Measurements from ENCODE around the gene DNAH10.

DNAH10 gene

GRCh38 chr12:123912415-123913380 is 150.6 kb downstream of the DNAH10 start:
- no peak for DNase-seq

GRCh38 chr12:123914726-123915333 is 152.7 kb downstream of the DNAH10 start:
- DNase-seq = no peak

- DNase-seq = peak; percentile 29
These were observed 154.6 kb downstream of the DNAH10 start for GRCh38 chr12:123916729-123917128.

DNA sequence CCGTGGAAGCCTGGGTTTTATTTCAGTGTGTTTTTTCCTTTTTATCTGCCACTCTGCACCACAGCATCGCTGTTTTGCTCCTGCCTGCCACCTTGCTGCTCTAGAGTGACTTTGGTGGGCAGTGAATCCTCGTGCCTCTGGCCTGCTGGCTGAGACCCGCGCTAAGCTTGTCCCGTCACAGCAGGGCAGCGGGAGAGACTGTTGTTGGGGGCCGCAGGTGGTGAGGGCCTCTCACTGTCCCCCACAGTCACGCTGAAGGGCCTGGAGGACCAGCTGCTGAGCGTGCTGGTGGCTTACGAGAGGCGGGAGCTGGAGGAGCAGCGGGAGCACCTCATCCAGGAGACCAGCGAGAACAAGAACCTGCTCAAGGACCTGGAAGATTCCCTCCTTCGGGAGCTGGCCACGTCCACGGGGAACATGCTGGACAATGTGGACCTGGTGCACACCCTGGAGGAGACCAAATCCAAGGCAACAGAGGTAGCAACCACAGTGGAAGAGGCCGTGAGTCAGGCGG is 155.3 kb downstream of the DNAH10 start:
- DNase-seq = no peak

DNA sequence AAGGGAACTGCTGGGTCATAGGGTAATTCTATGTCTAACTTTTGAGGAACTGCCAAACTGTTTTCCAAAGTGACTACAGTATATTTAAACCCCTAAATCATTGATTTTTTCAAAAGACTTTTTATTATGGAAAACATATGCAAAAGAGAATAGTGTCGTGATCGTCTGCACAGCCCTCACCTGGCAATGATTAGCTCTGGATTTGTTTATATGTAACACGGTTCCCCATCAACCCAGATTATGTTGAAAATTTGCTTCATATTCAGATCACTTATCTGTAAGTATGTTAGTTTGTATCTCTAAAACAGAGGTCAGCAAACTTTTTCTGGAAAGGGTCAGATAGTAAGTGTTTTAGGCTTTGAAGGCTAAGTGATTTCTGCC is 157.9 kb downstream of the DNAH10 start:
- DNase-seq = no peak

- DNase-seq = no peak
These were observed 160.9 kb downstream of the DNAH10 start for GRCh38 chr12:123923038-123923437.

- DNase-seq = no peak
These were observed 161.8 kb downstream of the DNAH10 start for GRCh38 chr12:123923927-123924326.

DNA sequence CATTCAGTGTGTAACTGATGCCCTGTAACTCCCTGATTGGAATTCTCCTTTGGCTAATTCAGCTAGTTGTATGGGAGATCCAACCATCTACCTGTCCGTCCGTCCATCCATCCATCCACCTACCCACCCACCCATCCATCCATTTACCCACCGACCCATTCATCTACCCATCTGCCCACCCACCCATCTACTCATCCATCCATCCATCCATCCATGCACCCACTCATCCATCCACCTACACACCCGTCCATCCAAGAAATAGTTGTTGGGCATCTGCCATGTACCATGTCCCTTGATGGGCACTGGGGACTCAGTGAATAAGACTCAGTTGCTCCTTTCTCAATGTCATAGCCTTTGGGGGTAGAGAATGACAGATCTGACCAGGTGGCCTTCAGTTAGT is 162.4 kb downstream of the DNAH10 start:
- no peak for DNase-seq

DNA sequence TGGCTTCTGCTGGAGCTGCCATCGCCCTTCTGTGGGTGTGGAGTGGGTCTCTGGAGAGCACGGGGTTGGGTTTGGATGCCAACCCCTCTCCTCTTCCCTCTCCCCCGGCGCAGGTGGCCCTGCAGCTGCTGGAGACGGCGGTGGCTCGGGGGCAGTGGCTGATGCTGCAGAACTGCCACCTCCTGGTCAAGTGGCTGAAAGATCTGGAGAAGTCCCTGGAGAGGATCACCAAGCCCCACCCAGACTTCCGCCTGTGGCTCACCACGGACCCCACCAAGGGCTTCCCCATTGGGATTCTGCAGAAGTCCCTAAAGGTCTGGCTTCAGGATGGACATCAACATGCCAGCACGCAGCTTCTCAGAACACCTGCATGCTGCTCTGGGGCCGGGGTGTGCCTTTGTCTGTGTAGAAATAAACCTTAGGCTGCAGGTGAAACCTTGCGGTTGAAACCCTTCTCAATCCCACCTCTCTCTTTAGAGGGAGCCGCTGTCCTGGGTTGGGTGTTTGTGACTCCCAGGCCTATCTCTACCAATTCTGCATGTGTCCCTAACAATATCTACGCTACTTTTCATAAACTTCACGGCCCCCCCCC is 166.3 kb downstream of the DNAH10 start:
- DNase-seq = no peak

DNA sequence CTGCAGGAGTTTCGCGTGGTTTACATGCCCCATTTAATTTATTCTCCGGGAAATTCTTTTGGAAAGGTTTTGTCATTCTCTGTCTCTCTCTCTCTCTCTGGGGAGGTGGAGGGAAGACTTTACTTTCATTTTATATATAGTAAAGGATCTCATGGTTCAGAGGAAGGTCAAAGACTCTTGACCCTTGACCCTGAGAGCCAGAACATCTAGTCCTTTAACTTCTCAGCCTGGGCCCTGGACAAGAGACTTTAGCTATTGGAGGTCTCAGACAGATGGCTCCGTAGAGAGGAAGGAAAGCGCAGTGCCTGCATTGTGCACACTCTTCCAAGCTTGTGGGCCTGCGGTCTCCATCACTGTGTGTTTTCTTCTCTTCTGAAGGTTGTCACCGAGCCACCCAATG is 166.8 kb downstream of the DNAH10 start:
- no peak for DNase-seq

DNA sequence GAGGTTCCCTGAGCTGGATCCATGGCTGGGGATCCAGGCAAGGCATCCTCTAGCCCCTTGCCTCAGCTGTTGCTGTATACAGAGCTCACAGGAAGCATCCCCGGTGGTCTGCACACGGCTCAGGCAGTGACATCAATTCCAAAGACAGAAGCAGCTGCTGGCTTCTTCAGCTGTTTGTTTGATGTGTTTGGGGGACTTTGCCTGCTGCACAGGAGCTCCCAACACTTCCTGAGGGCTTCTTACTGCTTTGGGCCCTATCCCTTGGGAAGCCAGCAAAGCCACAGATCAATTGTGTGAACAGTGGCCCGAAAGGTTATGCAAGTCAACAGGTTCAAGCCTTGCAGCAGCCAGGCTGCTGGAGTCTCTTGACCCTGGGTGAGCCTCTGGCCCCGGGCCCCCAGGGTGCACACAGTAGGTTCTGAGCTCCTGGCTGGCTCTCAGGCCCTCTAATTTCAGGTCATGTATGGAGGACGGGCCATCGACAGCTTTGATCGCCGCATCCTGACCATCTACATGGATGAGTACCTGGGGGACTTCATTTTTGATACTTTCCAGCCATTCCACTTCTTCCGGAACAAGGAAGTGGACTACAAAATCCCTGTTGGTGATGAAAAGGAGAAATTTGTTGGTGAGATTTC is 168.0 kb downstream of the DNAH10 start:
- no peak for DNase-seq

DNA sequence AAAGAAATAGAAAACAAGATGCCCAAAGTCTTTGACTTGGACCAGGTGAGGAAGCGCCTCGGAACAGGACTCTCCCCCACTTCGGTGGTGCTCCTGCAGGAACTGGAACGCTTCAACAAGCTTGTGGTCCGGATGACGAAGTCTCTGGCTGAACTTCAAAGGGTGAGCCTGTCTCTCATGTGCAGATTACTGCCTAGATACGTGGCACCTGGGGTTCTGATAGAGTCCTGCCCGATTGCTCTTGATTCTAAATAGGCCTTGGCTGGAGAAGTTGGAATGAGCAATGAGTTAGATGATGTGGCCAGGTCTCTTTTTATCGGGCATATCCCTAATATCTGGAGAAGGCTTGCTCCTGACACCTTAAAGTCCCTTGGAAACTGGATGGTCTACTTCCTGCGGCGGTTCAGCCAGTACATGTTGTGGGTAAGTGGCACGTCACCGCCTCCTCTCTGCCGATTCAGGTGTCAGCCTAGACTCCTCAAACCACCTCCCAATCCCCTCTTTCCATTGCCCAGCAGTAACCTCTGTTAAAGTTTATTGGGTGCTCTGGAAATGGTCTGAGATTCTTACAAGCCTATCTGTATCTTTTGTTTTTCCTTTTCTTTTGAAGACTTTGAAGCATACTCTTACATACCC is 169.7 kb downstream of the DNAH10 start:
- DNase-seq = peak; percentile 33

- no peak for DNase-seq
These were observed 171.1 kb downstream of the DNAH10 start for GRCh38 chr12:123933214-123933613.

- no peak for DNase-seq
These were observed 172.0 kb downstream of the DNAH10 start for GRCh38 chr12:123934016-123934620.

DNA sequence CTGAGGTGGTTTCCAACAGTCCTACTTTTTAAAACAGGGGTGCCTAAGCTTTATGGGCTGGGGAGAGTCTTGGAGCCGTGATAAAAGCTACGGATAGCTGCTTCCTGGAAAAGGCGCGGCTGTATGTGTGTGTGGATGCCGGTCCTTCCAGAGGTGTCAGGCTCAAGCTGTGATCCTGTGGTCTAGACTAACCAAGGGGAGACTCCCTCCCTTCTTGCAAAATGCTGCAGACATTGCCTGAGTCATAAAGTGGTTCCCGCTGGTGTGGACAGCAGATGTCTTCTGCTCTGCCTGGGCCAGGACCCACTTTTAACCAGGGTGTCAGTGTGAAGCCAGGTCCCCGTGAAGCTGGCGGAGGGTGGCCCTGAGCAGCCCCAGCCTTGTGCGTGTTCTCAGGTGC is 172.7 kb downstream of the DNAH10 start:
- no peak for DNase-seq

DNA sequence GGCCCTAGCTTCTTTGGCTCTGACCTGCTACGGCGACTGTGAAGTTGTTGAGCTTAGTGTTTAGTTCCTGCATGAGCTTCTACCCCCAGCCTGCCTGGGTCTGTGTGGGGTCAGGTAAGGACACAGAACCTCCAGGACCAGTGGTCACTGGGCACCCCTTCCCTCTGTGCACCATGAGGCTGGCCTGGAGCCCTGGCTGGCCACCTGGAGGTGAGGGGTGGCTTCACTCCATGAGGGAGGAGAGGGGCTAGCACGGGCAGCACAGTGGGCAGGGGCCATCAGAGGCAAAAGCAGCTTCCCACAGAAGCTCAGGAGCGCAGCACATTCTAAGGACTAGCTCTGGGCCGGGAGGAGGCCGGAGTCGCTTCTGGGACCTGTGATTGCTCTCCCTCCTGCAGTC is 173.9 kb downstream of the DNAH10 start:
- no peak for DNase-seq

DNA sequence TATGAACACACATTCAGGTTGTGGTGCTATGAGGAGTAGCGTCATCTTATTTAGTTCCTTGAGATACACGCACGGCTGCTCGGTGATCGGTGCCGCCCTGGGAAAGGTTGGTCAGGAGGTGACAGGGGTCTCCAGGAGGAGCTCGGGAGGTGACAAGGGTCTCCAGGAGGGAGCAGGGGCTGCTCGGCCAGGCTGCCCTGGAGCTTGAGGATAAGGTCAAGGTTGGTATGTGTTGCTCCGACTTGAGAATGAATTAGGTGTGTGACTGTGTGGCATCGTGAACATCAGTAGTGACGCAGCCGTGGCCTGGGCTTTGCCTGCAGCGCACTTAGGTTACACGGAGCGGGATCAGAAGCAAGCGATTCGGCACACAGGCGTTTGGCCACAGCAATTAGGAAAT is 174.4 kb downstream of the DNAH10 start:
- no peak for DNase-seq

GRCh38 chr12:123936956-123937706 is 175.0 kb downstream of the DNAH10 start:
- DNase-seq = no peak

DNA sequence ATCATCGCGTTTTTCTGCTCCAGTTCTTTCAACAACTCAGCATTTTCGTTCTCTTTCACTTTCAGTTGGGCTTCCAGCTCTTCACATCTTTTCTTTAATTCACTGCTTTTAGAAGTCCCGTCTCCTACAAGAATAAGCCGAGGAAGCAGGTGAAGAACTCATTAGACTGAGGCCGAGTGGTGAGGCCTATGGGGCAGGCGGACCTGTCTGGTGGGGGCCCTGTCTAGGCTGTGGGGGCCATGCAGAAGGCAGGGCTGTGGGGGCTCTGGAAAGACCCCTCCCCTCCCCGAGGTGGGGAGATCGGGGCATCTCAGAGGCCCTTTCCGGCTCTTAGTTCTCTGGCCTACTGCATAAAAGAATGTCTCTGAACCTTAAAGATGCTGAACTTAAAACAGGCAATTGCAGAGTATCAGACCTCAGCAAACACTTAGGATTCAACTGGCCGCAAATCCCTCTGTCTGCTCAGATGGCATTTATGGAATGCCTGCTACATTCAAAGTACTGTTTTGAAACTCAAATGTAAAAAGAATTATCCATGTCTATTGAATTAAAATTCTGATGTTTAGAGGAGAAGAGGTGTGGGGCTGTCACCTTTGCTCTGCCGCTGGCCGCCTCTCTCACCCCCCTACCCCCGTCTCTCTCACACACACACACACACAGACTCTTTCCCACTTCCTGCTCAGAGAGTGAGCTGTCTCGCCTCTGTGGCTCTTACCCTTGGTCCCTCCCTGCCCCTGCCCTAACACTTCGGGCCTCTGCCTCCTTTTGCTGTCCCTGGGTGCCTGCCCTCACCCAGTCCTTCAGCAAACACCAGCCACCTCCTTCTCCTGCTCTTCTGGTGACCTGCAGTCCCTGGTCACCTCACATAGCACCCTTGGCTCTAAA is 175.8 kb downstream of the DNAH10 start:
- DNase-seq = no peak

DNA sequence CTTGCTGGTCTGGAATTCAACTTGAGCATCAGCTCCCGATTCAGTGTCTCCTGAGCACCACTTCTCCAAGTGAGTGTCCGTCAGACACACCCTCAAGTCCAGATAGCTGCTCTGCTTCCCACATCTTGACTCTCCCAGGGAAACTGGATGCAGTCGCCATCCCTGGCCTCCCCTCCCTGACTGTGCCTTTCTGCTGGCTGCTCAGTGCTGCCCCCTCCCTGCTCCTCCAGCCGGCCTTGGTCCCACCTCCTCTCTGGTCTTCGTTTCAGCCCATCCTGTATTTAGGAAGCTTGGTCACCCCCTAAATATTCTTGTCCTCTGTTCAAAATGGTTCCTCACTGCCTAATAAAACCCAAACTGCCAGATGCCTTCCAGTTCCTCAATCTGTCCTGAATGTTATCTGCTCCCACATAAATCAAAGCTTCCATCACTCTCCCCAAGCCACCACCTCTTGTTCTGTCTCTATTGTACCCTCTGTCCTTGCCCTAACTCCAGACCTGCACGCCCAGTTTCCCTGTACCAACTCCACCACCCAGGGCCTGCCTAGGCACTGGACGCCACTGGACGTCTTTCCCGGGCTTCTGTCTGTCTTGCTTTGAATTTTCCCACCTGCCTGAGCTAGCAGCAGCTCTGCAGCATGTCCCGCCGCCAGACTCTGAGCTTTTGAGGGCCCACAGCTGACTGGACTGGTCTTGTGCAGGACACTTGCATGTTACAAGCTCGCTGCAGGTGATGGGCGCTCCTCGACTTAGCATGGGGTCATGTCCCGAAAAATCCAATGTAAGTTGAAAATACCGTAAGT is 176.8 kb downstream of the DNAH10 start:
- no peak for DNase-seq

Data from activated CD4-positive, alpha-beta T cell treated with anti-CD3 and anti-CD28 coated beads for 1 hour (primary cell).